ENCODE measurements around the gene METTL16.
"Not testable (repeated sequence)": the region's sequence is repeated elsewhere in the genome, so short reads cannot be mapped to it uniquely, and the experiment has no call there.

Gene METTL16

GRCh38 chr17:2502871-2503580 lies 8.7 kb downstream of the METTL16 start:
- DNase-seq: no peak

DNA sequence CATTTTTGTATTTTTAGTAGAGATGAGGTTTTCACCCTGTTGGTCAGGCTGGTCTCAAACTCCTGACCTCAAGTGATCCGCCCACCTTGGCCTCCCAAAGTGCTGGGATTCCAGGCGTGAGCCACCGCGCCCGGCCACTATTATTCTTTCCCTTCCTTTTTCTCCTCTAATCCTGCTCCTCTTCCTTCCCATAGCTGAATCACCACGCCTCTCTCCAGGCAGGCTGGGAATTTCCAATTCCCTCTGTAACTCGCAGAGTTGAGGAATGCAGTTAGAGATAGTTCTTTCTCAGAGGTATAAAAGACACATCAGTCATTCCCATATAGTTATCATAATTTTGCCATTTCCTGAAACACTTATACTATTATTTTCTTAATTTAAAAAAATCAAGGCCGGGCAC lies 11.2 kb downstream of the METTL16 start:
- DNase-seq: no peak

- DNase-seq: not testable (repeated sequence)
These were observed 22.4 kb downstream of the METTL16 start for GRCh38 chr17:2489286-2489685.

- DNase-seq: no peak
These were observed 24.4 kb downstream of the METTL16 start for GRCh38 chr17:2487306-2487705.

DNA sequence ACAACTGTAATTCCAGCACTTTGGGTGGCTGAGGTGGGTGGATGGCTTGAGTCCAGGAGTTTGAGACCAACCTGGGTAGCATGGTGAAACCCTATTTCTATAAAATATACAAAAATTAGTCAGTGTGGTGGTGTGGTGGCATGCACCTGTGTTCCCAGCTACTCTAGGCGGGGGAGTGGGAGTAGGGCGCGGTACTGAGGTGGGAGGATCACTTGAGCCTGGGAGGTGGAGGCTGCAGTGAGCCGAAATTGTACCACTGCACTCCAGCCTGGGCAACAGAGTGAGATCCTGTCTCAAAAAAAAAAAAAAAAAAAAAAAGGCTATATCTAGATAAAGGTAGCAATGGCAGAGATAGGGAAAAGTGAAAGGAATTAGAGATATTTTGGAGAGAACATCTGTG lies 25.0 kb downstream of the METTL16 start:
- DNase-seq: not testable (repeated sequence)

DNA sequence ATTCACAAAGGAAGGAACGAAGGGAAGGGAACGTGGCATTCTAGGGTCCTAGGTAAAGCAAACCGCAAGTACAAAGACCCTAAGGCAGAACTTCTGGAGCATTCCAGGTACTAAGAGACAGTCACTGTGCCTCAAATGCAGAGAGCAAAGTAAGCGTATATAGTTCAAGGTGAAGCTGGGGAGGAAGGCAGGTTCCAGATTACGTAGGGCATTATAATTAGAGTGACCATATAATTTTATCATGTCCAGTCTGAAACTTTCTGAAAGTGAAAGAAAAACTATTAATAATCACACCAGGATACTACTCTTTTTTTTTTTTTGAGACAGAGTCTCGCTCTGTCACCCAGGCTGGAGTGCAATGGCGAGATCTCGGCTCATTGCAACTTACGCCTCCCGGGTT lies 25.7 kb downstream of the METTL16 start:
- DNase-seq: no peak

DNA sequence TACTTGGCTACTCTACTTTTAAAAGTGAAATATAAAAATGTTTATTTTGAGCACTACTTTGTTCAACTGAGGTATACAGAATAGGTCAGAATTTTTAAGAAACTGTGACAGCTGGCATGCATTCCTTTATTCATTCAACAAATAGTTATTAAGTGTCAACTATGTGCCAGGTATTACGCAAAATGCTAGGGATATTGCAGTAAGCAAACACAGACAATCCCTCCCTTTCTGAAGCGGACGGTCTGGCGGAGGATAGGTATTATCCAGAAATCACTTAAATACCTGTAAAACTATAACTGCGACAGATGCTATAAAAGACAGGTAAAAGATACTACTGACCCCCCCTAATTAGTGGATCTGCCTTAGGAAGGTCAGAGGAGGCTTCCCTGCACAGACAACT lies 26.1 kb downstream of the METTL16 start:
- no peak for DNase-seq

- DNase-seq: no peak
These were observed 26.8 kb downstream of the METTL16 start for GRCh38 chr17:2484876-2485275.

DNA sequence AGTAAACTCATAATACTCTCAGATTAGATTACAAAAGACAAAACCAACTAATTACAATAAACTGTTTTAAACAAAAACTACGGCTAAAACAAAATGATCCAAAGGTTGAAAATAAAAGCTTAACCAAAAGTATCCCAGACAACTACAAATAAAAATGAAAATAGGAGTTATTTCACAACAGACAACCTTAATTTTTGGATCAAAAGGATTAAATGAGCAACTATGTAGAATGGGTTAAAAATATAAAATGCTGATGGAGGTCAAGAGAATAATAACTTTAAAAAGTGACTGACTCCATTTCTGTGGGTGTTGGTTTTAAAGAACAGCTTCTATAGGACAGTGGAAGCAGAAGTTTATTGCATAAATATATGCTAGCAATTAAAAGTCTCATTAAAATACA lies 28.6 kb downstream of the METTL16 start:
- no peak for DNase-seq

GRCh38 chr17:2482218-2482617 lies 29.5 kb downstream of the METTL16 start:
- no peak for DNase-seq

GRCh38 chr17:2481760-2482159 lies 29.9 kb downstream of the METTL16 start:
- no peak for DNase-seq

DNA sequence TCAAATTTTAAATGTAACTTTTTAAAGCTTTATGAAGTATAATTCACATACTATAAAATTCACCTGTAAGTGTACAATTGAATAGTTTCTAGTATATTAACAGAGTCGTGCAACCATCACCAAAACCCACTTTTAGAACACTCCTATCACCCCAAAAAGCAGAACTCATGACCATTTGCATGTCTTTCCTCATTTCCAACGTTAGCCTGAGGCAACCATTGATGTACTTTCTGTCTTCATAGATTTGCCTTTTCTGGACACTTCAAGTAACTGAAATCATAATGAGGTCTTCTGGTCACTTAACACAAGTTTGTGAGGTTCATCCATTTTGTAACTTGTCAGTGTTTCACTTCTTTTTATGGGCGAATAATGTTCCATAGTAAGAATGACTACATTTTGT lies 33.2 kb downstream of the METTL16 start:
- no peak for DNase-seq

- DNase-seq: no peak
These were observed 36.6 kb downstream of the METTL16 start for GRCh38 chr17:2475056-2475455.

DNA sequence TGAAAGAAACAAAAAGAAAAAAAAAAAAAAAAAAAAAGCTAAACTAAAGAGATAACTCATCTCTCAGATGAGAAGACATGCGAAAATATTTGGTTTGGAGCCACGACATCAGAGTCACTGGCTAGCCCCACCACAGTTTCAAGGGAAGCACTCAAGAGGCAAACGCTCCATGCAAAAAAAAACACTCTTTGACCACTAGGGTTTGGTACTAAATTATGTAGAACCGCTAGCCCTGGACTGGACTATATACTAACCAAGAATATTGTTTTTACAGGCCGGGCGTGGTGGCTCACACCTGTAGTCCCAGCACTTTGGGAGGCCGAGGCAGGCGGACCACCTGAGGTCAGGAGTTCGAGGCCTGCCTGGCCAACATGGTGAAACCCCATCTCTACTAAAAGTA lies 37.3 kb downstream of the METTL16 start:
- peak; percentile 19 for DNase-seq

DNA sequence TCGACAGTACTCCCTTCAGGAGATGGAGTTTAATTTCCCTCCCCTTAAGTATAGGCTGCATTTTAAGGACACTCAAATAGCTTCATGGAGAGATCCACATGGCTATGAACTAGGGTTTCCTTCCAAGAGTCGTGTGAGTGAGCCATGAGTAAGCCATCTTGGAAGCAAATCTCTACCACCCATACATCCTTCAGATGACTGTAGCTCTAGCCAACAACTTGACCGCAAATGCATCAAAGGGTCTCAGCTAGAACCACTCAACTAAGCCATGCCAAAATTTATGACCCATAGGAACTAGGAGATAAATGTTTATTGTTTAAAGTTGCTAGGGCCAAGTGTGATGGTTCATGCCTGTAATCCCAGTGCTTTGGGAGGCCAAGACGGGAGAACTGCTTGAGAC lies 43.4 kb downstream of the METTL16 start:
- no peak for DNase-seq

DNA sequence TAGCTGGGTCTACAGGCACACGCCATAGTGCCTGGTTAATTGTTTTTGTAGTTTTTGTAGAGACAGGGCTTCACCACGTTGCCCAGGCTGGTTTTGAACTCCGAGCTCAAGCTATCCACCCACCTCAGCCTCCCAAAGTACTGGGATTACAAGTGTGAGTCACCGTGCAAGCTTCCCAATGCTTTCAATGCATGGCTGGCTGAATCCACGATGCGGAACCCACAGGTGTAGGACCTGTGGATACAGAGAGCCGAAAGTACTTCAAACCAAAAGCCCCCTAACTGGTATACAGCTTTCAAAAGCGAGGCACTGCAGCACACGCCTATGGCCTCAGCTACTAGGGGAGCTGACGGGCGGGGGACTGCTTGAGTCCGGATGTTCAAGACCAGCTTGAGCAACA lies 44.8 kb downstream of the METTL16 start:
- no peak for DNase-seq

GRCh38 chr17:2462481-2462880 lies 49.2 kb downstream of the METTL16 start:
- no peak for DNase-seq

- no peak for DNase-seq
These were observed 51.8 kb downstream of the METTL16 start for GRCh38 chr17:2459917-2460271.

- DNase-seq: no peak
These were observed 53.8 kb downstream of the METTL16 start for GRCh38 chr17:2457913-2458312.

DNA sequence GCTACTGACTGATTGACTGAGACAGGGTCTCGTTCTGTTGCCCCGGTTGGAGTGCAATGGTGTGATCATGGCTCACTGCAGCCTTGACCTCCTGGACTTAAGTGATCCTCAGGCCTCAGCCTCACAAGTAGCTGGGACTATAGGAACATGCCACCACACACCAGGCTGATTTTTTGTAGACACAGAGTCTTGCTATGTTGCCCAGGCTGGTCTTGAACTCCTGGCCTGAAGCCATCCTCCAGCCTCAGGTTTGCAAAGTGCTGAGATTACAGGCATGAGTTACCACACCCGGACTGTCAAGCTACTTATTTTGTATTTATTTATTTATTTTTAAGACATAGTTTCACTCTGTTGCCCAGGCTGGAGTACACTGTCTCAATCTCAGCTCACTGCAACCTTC lies 55.2 kb downstream of the METTL16 start:
- DNase-seq: no peak

DNA sequence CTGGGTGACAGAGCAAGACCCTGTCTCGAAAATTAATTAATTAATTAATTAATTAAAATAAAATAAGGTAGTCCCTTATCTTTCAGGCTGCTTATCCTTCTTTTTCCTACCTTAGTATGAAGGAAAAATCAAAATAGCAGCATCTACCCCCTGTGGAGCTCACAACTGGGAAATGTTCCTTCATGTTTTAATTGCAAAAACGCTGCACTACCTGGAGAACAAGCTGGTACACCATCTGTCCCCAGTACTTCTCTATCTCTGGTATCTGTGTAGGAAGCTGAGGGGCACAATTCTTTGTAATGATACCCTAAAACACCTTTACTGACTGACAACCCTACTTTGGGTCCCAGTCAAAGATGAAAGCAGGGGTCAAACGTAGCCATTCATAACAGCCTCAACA lies 55.7 kb downstream of the METTL16 start:
- DNase-seq: no peak

GRCh38 chr17:2453866-2454265 lies 57.8 kb downstream of the METTL16 start:
- no peak for DNase-seq

DNA sequence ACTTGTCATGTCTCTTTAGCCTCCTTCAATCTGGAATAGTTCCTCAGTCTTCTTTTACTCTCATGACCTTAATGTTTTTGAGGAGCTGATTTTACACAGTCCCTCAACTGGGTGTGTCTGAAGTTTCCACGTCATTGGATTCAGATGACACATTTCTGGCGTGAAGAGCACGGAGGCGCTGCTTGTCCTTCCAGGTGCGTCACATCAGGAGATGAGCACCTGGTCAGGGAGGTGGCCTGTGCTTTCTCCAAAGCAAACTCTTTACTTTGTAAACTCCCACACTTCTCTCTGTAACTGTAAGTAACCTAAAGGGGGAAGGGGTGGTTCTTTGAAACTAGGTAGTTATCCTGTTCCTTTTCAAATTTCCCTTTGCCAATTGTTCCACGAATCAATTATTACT lies 58.4 kb downstream of the METTL16 start:
- DNase-seq: no peak

- no peak for DNase-seq
These were observed 59.4 kb downstream of the METTL16 start for GRCh38 chr17:2452216-2452750.

DNA sequence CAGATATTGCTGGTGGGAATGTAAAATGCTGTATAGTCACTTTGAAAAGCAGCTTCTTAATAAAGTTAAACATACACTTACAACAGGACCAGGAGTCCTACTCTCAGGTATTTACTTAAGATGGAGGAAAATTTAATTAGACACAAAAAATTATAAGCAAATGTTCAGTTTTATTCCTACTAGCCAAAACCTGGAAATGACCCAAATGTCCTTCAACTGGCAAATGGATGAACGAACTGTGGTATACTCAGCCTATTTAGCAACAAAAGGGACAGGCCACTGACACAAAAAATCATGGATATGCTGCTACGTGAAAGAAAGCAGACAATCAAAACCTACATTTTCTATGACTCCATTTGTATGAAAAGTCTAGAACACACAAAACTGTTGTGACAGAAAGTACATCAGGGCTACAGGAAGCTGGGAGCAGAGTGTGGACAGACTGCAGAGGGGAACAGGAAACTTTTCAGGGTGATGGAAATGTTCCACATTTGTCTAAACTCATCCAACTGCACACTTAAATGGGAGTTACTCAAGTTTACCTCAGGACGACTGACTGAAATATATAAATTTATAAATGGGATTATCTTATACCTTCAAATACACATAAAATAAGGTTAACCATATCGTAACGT lies 61.6 kb downstream of the METTL16 start:
- no peak for DNase-seq
